CD4-positive, CD25-positive, alpha-beta regulatory T cell (primary cell): Measurements from ENCODE around the gene PLEKHM3. TPM values are rescaled to one million over a fixed set of nuclear protein-coding genes. Genes with fewer than 3 reads are reported as not detected.

Source experiments
- ATAC-seq, 2 donors: fragments of 150-1000 bp; cut with Tn5 transposase; one replicate each; pipeline ENCODE4 v1.10.0; 2021; ENCODE audit warnings: low read depth in 2 of 2, moderate number of reproducible peaks in 2 of 2, moderate library complexity in 1 of 2
- DNase-seq, 3 donors: peaks; one replicate each; pipeline versions ENCODE4 v3.0.0 to v3.0.0-alpha.2; 2012 to 2022; ENCODE audit warnings: mixed read lengths in 1 of 3
- H3K27ac ChIP-seq: one replicate; pipeline ENCODE4 v1.7.0; 2013; ENCODE audit warnings: mild to moderate bottlenecking, low read length; ENCODE audit not compliant: insufficient read depth, poor library complexity, severe bottlenecking
- H3K27me3 ChIP-seq: one replicate; pipeline ENCODE4 v1.7.0; 2013; ENCODE audit warnings: low read length; ENCODE audit not compliant: control insufficient read depth, insufficient read depth
- H3K36me3 ChIP-seq: one replicate; pipeline ENCODE4 v1.7.0; 2013; ENCODE audit warnings: mild to moderate bottlenecking, low read length, moderate library complexity; ENCODE audit not compliant: control insufficient read depth, insufficient read depth
- H3K4me1 ChIP-seq: 2 replicates; pipeline ENCODE4 v1.7.0; 2013; ENCODE audit warnings: mild to moderate bottlenecking, low read length; ENCODE audit not compliant: insufficient read depth, control insufficient read depth, poor library complexity, severe bottlenecking
- H3K4me3 ChIP-seq: one replicate; pipeline ENCODE4 v1.7.0; 2013; ENCODE audit warnings: low read depth, mild to moderate bottlenecking, low read length, moderate library complexity
- H3K9me3 ChIP-seq, 2 experiments: 1 replicate in 1 of 2; 2 replicates in 1 of 2; pipeline ENCODE4 v1.7.0; 2013; ENCODE audit warnings: low read length in 2 of 2, mild to moderate bottlenecking in 1 of 2, moderate library complexity in 1 of 2; ENCODE audit not compliant: control insufficient read depth in 2 of 2
- H3K27ac Mint-ChIP-seq, 3 donors: one replicate each; pipeline ENCODE4 v1.8.0; 2020 to 2022; ENCODE audit warnings: mild to moderate bottlenecking in 3 of 3, mixed read lengths in 3 of 3, moderate library complexity in 2 of 3
- H3K27me3 Mint-ChIP-seq: one replicate; pipeline ENCODE4 v1.8.0; 2022; ENCODE audit warnings: mild to moderate bottlenecking, mixed read lengths
- H3K36me3 Mint-ChIP-seq: one replicate; pipeline ENCODE4 v1.8.0; 2020; ENCODE audit warnings: mixed read lengths
- H3K4me1 Mint-ChIP-seq, 4 donors: one replicate each; pipeline ENCODE4 v1.8.0; 2020 to 2022; ENCODE audit warnings: mixed read lengths in 4 of 4, mild to moderate bottlenecking in 1 of 4
- H3K4me3 Mint-ChIP-seq, 4 donors: one replicate each; pipeline ENCODE4 v1.8.0; 2020 to 2022; ENCODE audit warnings: mild to moderate bottlenecking in 4 of 4, mixed read lengths in 4 of 4, moderate library complexity in 3 of 4
- H3K9me3 Mint-ChIP-seq, 7 donors: one replicate each; pipeline ENCODE4 v1.8.0; 2020 to 2022; ENCODE audit warnings: mixed read lengths in 7 of 7, mild to moderate bottlenecking in 3 of 7, moderate library complexity in 2 of 7
- polyA plus RNA-seq, 4 donors: library from polyadenylated mRNA; unstranded; fragments of 300-500 nt; fragmentation: Illumina TruSeq; gene quantifications; one replicate each; pipeline ENCODE4 v1.2.3, GENCODE V29; 2021
- total RNA-seq: library from RNA; stranded (reverse); gene quantifications from one replicate; pipeline ENCODE4 v1.2.3, GENCODE V29; 2022

PLEKHM3 gene
- total and polyA plus RNA-seq, 5 donors from 2014 or later, result 2.7 to 15.1 (median 3.4) TPM

- H3K9me3 ChIP-seq, result no peaks in the 10 kb centered on the region
- no peak overlapping the region for H3K4me3 Mint-ChIP-seq
- H3K4me1 ChIP-seq, result no peaks in the 10 kb centered on the region
- H3K27me3 ChIP-seq, result no peaks in the 10 kb centered on the region
- ATAC-seq, result no peak
- H3K36me3 ChIP-seq, result peaks cover under 1% of the 10 kb centered on the region
- no peak for DNase-seq
- H3K36me3 Mint-ChIP-seq, result peaks cover 12% of the 10 kb centered on the region
- no peak overlapping the region for H3K4me3 ChIP-seq
- no peak overlapping the region for H3K27ac Mint-ChIP-seq
- H3K27me3 Mint-ChIP-seq, result no peaks in the 10 kb centered on the region
- H3K27ac ChIP-seq, result no peak overlapping the region
- H3K9me3 Mint-ChIP-seq, result peaks cover 0 to 2% (median 0%) of the 10 kb centered on the region in 7 donors
- no peaks in the 10 kb centered on the region for H3K4me1 Mint-ChIP-seq
Observed at GRCh38 chr2:207819021-207819797, 206.1 kb downstream of the PLEKHM3 start.

- no peaks in the 10 kb centered on the region for H3K36me3 ChIP-seq
- H3K4me3 ChIP-seq, result no peak overlapping the region
- H3K4me1 ChIP-seq, result no peaks in the 10 kb centered on the region
- DNase-seq (no peak), ATAC-seq (no peak)
- no peaks in the 10 kb centered on the region for H3K9me3 ChIP-seq
- no peak overlapping the region for H3K27ac Mint-ChIP-seq
- H3K27ac ChIP-seq, result no peak overlapping the region
- H3K27me3 ChIP-seq, result no peaks in the 10 kb centered on the region
- peaks cover 3% of the 10 kb centered on the region for H3K36me3 Mint-ChIP-seq
- peaks cover 0 to 2% (median 0%) of the 10 kb centered on the region in 7 donors for H3K9me3 Mint-ChIP-seq
- no peak overlapping the region for H3K4me3 Mint-ChIP-seq
- H3K27me3 Mint-ChIP-seq, result no peaks in the 10 kb centered on the region
- no peaks in the 10 kb centered on the region for H3K4me1 Mint-ChIP-seq
Observed at GRCh38 chr2:207816546-207816945, 208.8 kb downstream of the PLEKHM3 start.

GRCh38 chr2:207815254-207815653 is 210.1 kb downstream of the PLEKHM3 start:
- Histone ChIP-seq H3K9me3 (no peaks in the 10 kb centered on the region), H3K27ac (no peak overlapping the region), H3K4me1 (no peaks in the 10 kb centered on the region), H3K36me3 (no peaks in the 10 kb centered on the region), H3K4me3 (no peak overlapping the region), H3K27me3 (no peaks in the 10 kb centered on the region)
- Mint-ChIP-seq H3K4me3 (no peak overlapping the region), H3K4me1 (no peaks in the 10 kb centered on the region), H3K9me3 (peaks cover 0 to 2% (median 0%) of the 10 kb centered on the region in 7 donors), H3K36me3 (peaks cover 3% of the 10 kb centered on the region), H3K27ac (no peak overlapping the region), H3K27me3 (no peaks in the 10 kb centered on the region)
- no peak for ATAC-seq
- no peak for DNase-seq

GRCh38 chr2:207813942-207814341 is 211.4 kb downstream of the PLEKHM3 start:
- no peak overlapping the region for H3K27ac Mint-ChIP-seq
- peaks cover 3% of the 10 kb centered on the region for H3K36me3 Mint-ChIP-seq
- no peak for DNase-seq
- no peak overlapping the region for H3K4me3 Mint-ChIP-seq
- no peak overlapping the region for H3K4me3 ChIP-seq
- no peak for ATAC-seq
- H3K9me3 Mint-ChIP-seq, result peaks cover 0 to 2% (median 0%) of the 10 kb centered on the region in 7 donors
- no peaks in the 10 kb centered on the region for H3K9me3 ChIP-seq
- no peaks in the 10 kb centered on the region for H3K4me1 Mint-ChIP-seq
- H3K36me3 ChIP-seq, result no peaks in the 10 kb centered on the region
- H3K27me3 Mint-ChIP-seq, result no peaks in the 10 kb centered on the region
- no peaks in the 10 kb centered on the region for H3K27me3 ChIP-seq
- H3K4me1 ChIP-seq, result no peaks in the 10 kb centered on the region
- no peak overlapping the region for H3K27ac ChIP-seq

DNA sequence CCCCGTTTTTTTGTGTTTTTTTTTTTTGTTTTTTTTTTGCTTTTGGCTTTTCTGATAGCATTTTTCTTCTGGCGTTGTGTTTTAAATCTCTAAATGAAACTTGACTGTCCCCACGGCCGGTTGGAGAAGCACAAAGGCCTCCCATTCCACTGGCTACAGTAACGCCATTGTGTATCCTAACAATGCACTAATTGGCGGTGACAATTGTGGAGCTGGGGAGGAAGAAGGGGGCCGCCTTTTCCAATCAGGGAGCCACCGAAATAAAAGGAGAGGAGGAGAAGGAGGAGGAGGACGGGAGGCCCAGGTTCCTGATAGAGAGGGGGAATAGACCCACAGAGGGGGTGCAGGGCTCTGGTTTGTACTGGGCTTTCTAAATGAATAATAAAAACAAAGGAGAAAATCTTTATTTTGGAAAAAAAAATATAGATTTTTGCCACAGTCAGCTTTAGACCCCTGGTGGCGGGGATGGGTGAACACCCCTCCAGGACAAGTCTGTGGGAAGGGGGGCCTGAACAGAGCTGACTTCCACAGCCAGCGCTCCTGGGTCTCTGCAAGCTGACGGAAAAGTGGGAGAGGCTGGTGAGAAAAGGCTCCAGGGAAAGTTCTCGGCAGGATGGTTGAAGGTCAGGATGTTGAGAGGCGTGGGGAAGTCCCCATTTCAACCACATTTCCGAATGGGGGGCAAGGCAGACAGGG is 212.0 kb downstream of the PLEKHM3 start:
- Histone ChIP-seq H3K4me3 (no peak overlapping the region), H3K9me3 (no peaks in the 10 kb centered on the region), H3K27me3 (no peaks in the 10 kb centered on the region), H3K27ac (no peak overlapping the region), H3K4me1 (no peaks in the 10 kb centered on the region), H3K36me3 (no peaks in the 10 kb centered on the region)
- Mint-ChIP-seq H3K9me3 (peaks cover 0 to 2% (median 0%) of the 10 kb centered on the region in 7 donors), H3K27ac (no peak overlapping the region), H3K4me1 (no peaks in the 10 kb centered on the region), H3K27me3 (peaks cover 4% of the 10 kb centered on the region), H3K36me3 (peaks cover 3% of the 10 kb centered on the region), H3K4me3 (no peak overlapping the region)
- ATAC-seq (no peak), DNase-seq (no peak)

- DNase-seq (no peak), ATAC-seq (no peak)
- Histone ChIP-seq H3K9me3 (no peaks in the 10 kb centered on the region), H3K27me3 (no peaks in the 10 kb centered on the region), H3K36me3 (no peaks in the 10 kb centered on the region), H3K27ac (no peak overlapping the region), H3K4me3 (no peak overlapping the region), H3K4me1 (no peaks in the 10 kb centered on the region)
- H3K4me3 Mint-ChIP-seq, result no peak overlapping the region
- H3K36me3 Mint-ChIP-seq, result peaks cover 1% of the 10 kb centered on the region
- H3K4me1 Mint-ChIP-seq, result no peaks in the 10 kb centered on the region
- peaks cover 0 to 2% (median 0%) of the 10 kb centered on the region in 7 donors for H3K9me3 Mint-ChIP-seq
- peaks cover 8% of the 10 kb centered on the region for H3K27me3 Mint-ChIP-seq
- H3K27ac Mint-ChIP-seq, result no peak overlapping the region
Observed at GRCh38 chr2:207812726-207813080, 212.6 kb downstream of the PLEKHM3 start.

- ATAC-seq (no peak), DNase-seq (no peak)
- H3K4me3 ChIP-seq, result no peak overlapping the region
- no peak overlapping the region for H3K4me3 Mint-ChIP-seq
- H3K27me3 ChIP-seq, result no peaks in the 10 kb centered on the region
- H3K36me3 Mint-ChIP-seq, result peaks cover 3% of the 10 kb centered on the region
- H3K27me3 Mint-ChIP-seq, result peaks cover 8% of the 10 kb centered on the region
- no peaks in the 10 kb centered on the region for H3K9me3 ChIP-seq
- no peaks in the 10 kb centered on the region for H3K4me1 ChIP-seq
- peak overlapping the region in 1 of 3 donors; percentile 60 for H3K27ac Mint-ChIP-seq
- no peak overlapping the region for H3K27ac ChIP-seq
- H3K9me3 Mint-ChIP-seq, result peaks cover 0 to 2% (median 0%) of the 10 kb centered on the region in 7 donors
- no peaks in the 10 kb centered on the region for H3K4me1 Mint-ChIP-seq
- no peaks in the 10 kb centered on the region for H3K36me3 ChIP-seq
Observed at GRCh38 chr2:207812058-207812725, 213.1 kb downstream of the PLEKHM3 start.
